Activated CD4-positive, alpha-beta T cell treated with anti-CD3 and anti-CD28 coated beads, Interleukin-2, amount 50 U/mL, for 48 hours (primary cell): Measurements from ENCODE around the gene COG7.
"Not testable (repeated sequence)": the region's sequence is repeated elsewhere in the genome, so short reads cannot be mapped to it uniquely, and the experiment has no call there.

Experiments
- DNase-seq, 2 experiments: peaks; one replicate each; pipeline ENCODE4 v3.0.0-alpha.2; 2020

Gene COG7

GRCh38 chr16:23469814-23470213 is 16.8 kb upstream of the COG7 start:
- DNase-seq: no peak

GRCh38 chr16:23466162-23466885 is 13.3 kb upstream of the COG7 start:
- DNase-seq: no peak

GRCh38 chr16:23465179-23465578 is 12.2 kb upstream of the COG7 start:
- no peak for DNase-seq

GRCh38 chr16:23464196-23464595 is 11.2 kb upstream of the COG7 start:
- no peak for DNase-seq

GRCh38 chr16:23462994-23463393 is 10.0 kb upstream of the COG7 start:
- not testable (repeated sequence) for DNase-seq

- DNase-seq: no peak
Measured at GRCh38 chr16:23453338-23454052, 506 bp upstream of the COG7 start.

- DNase-seq: no peak
Measured at GRCh38 chr16:23452221-23452571, 793 bp downstream of the COG7 start.

GRCh38 chr16:23448392-23448791 is 4.6 kb downstream of the COG7 start:
- DNase-seq: no peak

GRCh38 chr16:23437542-23437941 is 15.4 kb downstream of the COG7 start:
- DNase-seq: not testable (repeated sequence)

- DNase-seq: no peak
Measured at GRCh38 chr16:23436951-23437350, 16.0 kb downstream of the COG7 start.

GRCh38 chr16:23435500-23435899 is 17.5 kb downstream of the COG7 start:
- peak; percentile 70 to 73 for DNase-seq

GRCh38 chr16:23434380-23434779 is 18.6 kb downstream of the COG7 start:
- DNase-seq: no peak

GRCh38 chr16:23433261-23433920 is 19.6 kb downstream of the COG7 start:
- no peak for DNase-seq

GRCh38 chr16:23432176-23433128 is 20.5 kb downstream of the COG7 start:
- DNase-seq: no peak

GRCh38 chr16:23428351-23428750 is 24.6 kb downstream of the COG7 start:
- DNase-seq: no peak

- no peak for DNase-seq
Measured at GRCh38 chr16:23424292-23424958, 28.6 kb downstream of the COG7 start.

- DNase-seq: no peak
Measured at GRCh38 chr16:23423496-23424049, 29.4 kb downstream of the COG7 start.

GRCh38 chr16:23420011-23420410 is 33.0 kb downstream of the COG7 start:
- no peak for DNase-seq

- DNase-seq: no peak
Measured at GRCh38 chr16:23416816-23417215, 36.2 kb downstream of the COG7 start.

- no peak for DNase-seq
Measured at GRCh38 chr16:23414731-23415130, 38.3 kb downstream of the COG7 start.

GRCh38 chr16:23410176-23410575 is 42.8 kb downstream of the COG7 start:
- no peak for DNase-seq

- DNase-seq: no peak
Measured at GRCh38 chr16:23409522-23409921, 43.5 kb downstream of the COG7 start.
